ENCODE measurements around the gene FAM81B.

Gene FAM81B

GRCh38 chr5:95392593-95393182, 1.5 kb downstream of the FAM81B start:
- H3K9me3 Mint-ChIP-seq = peaks cover 33% of the 10 kb centered on the region
- H3K36me3 Mint-ChIP-seq (ENCODE audit: low read depth) = peaks cover 16% of the 10 kb centered on the region
- no peak for DNase-seq
- no peak for TF ChIP-seq CTCF (IDR thresholded peaks at IDR 0.05)
- H3K4me3 Mint-ChIP-seq = no peak overlapping the region
- peak overlapping the region; percentile 85 for H3K27ac Mint-ChIP-seq
- peaks cover 7% of the 10 kb centered on the region for H3K27me3 Mint-ChIP-seq (ENCODE audit: low read depth, poor library complexity)
- peaks cover 25% of the 10 kb centered on the region for H3K4me1 Mint-ChIP-seq

- H3K4me1 Mint-ChIP-seq = peaks cover 25% of the 10 kb centered on the region
- H3K27ac Mint-ChIP-seq = no peak overlapping the region
- H3K27me3 Mint-ChIP-seq (ENCODE audit: low read depth, poor library complexity) = peaks cover 7% of the 10 kb centered on the region
- TF ChIP-seq CTCF (IDR thresholded peaks at IDR 0.05) = no peak
- H3K9me3 Mint-ChIP-seq = peaks cover 29% of the 10 kb centered on the region
- no peak overlapping the region for H3K4me3 Mint-ChIP-seq
- no peak for DNase-seq
- H3K36me3 Mint-ChIP-seq (ENCODE audit: low read depth) = peaks cover 12% of the 10 kb centered on the region
Observed at GRCh38 chr5:95393279-95393678, 2.1 kb downstream of the FAM81B start.

- H3K9me3 Mint-ChIP-seq = peaks cover 8% of the 10 kb centered on the region
- no peak overlapping the region for H3K4me3 Mint-ChIP-seq
- H3K27ac Mint-ChIP-seq = no peak overlapping the region
- no peaks in the 10 kb centered on the region for H3K27me3 Mint-ChIP-seq (ENCODE audit: low read depth, poor library complexity)
- H3K4me1 Mint-ChIP-seq = peaks cover 55% of the 10 kb centered on the region
- H3K36me3 Mint-ChIP-seq (ENCODE audit: low read depth) = no peaks in the 10 kb centered on the region
- DNase-seq = no peak
- no peak for TF ChIP-seq CTCF (IDR thresholded peaks at IDR 0.05)
Observed at GRCh38 chr5:95398989-95399388, 7.8 kb downstream of the FAM81B start.

GRCh38 chr5:95401626-95402025, 10.5 kb downstream of the FAM81B start:
- H3K4me1 Mint-ChIP-seq = peaks cover 49% of the 10 kb centered on the region
- DNase-seq = no peak
- H3K4me3 Mint-ChIP-seq = no peak overlapping the region
- peak overlapping the region; percentile 89 for H3K27ac Mint-ChIP-seq
- no peak for TF ChIP-seq CTCF (IDR thresholded peaks at IDR 0.05)
- peaks cover 5% of the 10 kb centered on the region for H3K36me3 Mint-ChIP-seq (ENCODE audit: low read depth)
- peaks cover 20% of the 10 kb centered on the region for H3K9me3 Mint-ChIP-seq
- H3K27me3 Mint-ChIP-seq (ENCODE audit: low read depth, poor library complexity) = peaks cover 3% of the 10 kb centered on the region

- H3K27ac Mint-ChIP-seq = no peak overlapping the region
- no peak for TF ChIP-seq CTCF (IDR thresholded peaks at IDR 0.05)
- H3K9me3 Mint-ChIP-seq = peaks cover 23% of the 10 kb centered on the region
- H3K4me1 Mint-ChIP-seq = peaks cover 57% of the 10 kb centered on the region
- H3K27me3 Mint-ChIP-seq (ENCODE audit: low read depth, poor library complexity) = peaks cover 6% of the 10 kb centered on the region
- H3K36me3 Mint-ChIP-seq (ENCODE audit: low read depth) = peaks cover 12% of the 10 kb centered on the region
- no peak for DNase-seq
- H3K4me3 Mint-ChIP-seq = no peak overlapping the region
Observed at GRCh38 chr5:95403996-95404395, 12.8 kb downstream of the FAM81B start.

GRCh38 chr5:95406426-95407090, 15.4 kb downstream of the FAM81B start:
- DNase-seq = no peak

More at GRCh38 chr5:95406426-95407090, 15.4 kb downstream of the FAM81B start:
- Mint-ChIP-seq H3K9me3 (peaks cover 23% of the 10 kb centered on the region), H3K4me1 (peaks cover 38% of the 10 kb centered on the region), H3K4me3 (no peak overlapping the region), H3K36me3 (ENCODE audit: low read depth) (peaks cover 12% of the 10 kb centered on the region), H3K27me3 (ENCODE audit: low read depth, poor library complexity) (peaks cover 6% of the 10 kb centered on the region), H3K27ac (no peak overlapping the region)
- no peak for TF ChIP-seq CTCF (IDR thresholded peaks at IDR 0.05)

All from nephron progenitor cell (in vitro differentiated cells).